H1 (cell line): Measurements from ENCODE around the gene PLPPR3. TPM values are rescaled to one million over a fixed set of nuclear protein-coding genes. Genes with fewer than 3 reads are reported as not detected.
A peak's percentile ranks its signal among the peaks of the same experiment; 100 is the strongest.

Experiments used
- CTCF ChIA-PET: fragments of 300-600 bp; sonication (Branson Sonifier 250); formaldehyde crosslinking; loops from one replicate; lab custom pipeline; 2021; ENCODE audit not compliant: partially characterized antibody; lab: Charles Lee
- POLR2A ChIA-PET: fragments of 300-600 bp; sonication (Branson Sonifier 250); formaldehyde crosslinking; loops from one replicate; lab custom pipeline; 2021; ENCODE audit warnings: inconsistent platforms; ENCODE audit not compliant: partially characterized antibody; lab: Charles Lee
- DNase-seq, 2 experiments: peaks; one replicate each; pipeline versions ENCODE4 v3.0.0 to v3.0.0-alpha.2; 2010 to 2022; ENCODE audit warnings: low spot score in 2 of 2, low read depth in 1 of 2, mixed read lengths in 1 of 2
- FAIRE-seq: peaks from 2 replicates; lab custom pipeline; 2011; peaks lifted over from hg19 to GRCh38; lab: Jason Lieb, UNC
- H2AFZ ChIP-seq: 2 replicates; pipeline ENCODE4 v1.8.1; 2012; ENCODE audit warnings: low read length, inconsistent platforms
- H2AK5ac ChIP-seq: 2 replicates; pipeline ENCODE4 v1.6.1; 2013; ENCODE audit warnings: low read depth, low read length
- H2BK120ac ChIP-seq: replicated peaks from 2 replicates; pipeline ENCODE3; 2013; ENCODE audit warnings: low read depth, low read length, inconsistent platforms
- H2BK12ac ChIP-seq: 2 replicates; pipeline ENCODE4 v1.6.1; 2013; ENCODE audit warnings: low read depth, low read length
- H2BK15ac ChIP-seq: 2 replicates; pipeline ENCODE4 v1.6.1; 2013; ENCODE audit warnings: low read length
- H2BK20ac ChIP-seq: 2 replicates; pipeline ENCODE4 v1.6.1; 2013; ENCODE audit warnings: low read length
- H2BK5ac ChIP-seq: 2 replicates; pipeline ENCODE4 v1.6.1; 2013; ENCODE audit warnings: low read depth, low read length
- H3K14ac ChIP-seq: 2 replicates; pipeline ENCODE4 v1.6.1; 2013; ENCODE audit warnings: inconsistent platforms; ENCODE audit not compliant: insufficient read length
- H3K18ac ChIP-seq: 2 replicates; pipeline ENCODE4 v1.6.1; 2013; ENCODE audit warnings: low read length; ENCODE audit errors: extremely low read depth
- H3K23ac ChIP-seq: 2 replicates; pipeline ENCODE4 v1.6.1; 2013; ENCODE audit warnings: inconsistent platforms; ENCODE audit not compliant: insufficient read length
- H3K23me2 ChIP-seq: 2 replicates; pipeline ENCODE4 v1.6.1; 2013; ENCODE audit warnings: low read depth, low read length
- H3K27ac ChIP-seq: 2 replicates; pipeline ENCODE4 v1.6.1; 2011; ENCODE audit warnings: low read depth, low read length, inconsistent platforms
- H3K27me3 ChIP-seq, 4 experiments: replicated peaks in 1 of 4; 1 replicate in 1 of 4; 2 replicates in 3 of 4; pipeline versions ENCODE4 v1.6.1 to v1.8.1; 2011 to 2013; ENCODE audit warnings: low read length in 3 of 4, mild to moderate bottlenecking in 3 of 4, inconsistent platforms in 2 of 4, mixed read lengths in 2 of 4, moderate library complexity in 1 of 4; ENCODE audit not compliant: control insufficient read depth in 3 of 4, insufficient read depth in 3 of 4; ENCODE audit errors: extremely low read depth in 1 of 4
- H3K36me3 ChIP-seq, 4 experiments: 2 replicates each; pipeline versions ENCODE4 v1.6.1 to v1.8.1; 2011 to 2013; ENCODE audit warnings: mild to moderate bottlenecking in 4 of 4, low read length in 3 of 4, moderate library complexity in 2 of 4, control low read depth in 1 of 4, inconsistent platforms in 1 of 4; ENCODE audit not compliant: insufficient read depth in 4 of 4, control insufficient read depth in 2 of 4
- H3K4ac ChIP-seq: replicated peaks from 2 replicates; pipeline ENCODE3; 2013; ENCODE audit warnings: low read length, low read depth, mixed read lengths, inconsistent platforms; ENCODE audit not compliant: insufficient read length
- H3K4me1 ChIP-seq, 4 experiments: replicated peaks in 1 of 4; 1 replicate in 1 of 4; 2 replicates in 3 of 4; pipeline versions ENCODE4 v1.6.1 to v1.8.1; 2011 to 2013; ENCODE audit warnings: low read length in 3 of 4, inconsistent platforms in 2 of 4, mixed read lengths in 1 of 4; ENCODE audit not compliant: insufficient read depth in 4 of 4, control insufficient read depth in 3 of 4
- H3K4me2 ChIP-seq, 2 experiments: 2 replicates each; pipeline versions ENCODE4 v1.6.1 to v1.8.1; 2011 to 2013; ENCODE audit warnings: low read depth in 2 of 2, low read length in 2 of 2, control low read depth in 1 of 2, inconsistent platforms in 1 of 2, mild to moderate bottlenecking in 1 of 2; ENCODE audit not compliant: insufficient read depth in 1 of 2
- H3K4me3 ChIP-seq, 4 experiments: fragments of 200-600, 300-600 bp in 1 of 4; sonication (generic), shearing (Covaris generic), sonication (Bioruptor Twin) in 1 of 4; 2 replicates each; pipeline versions ENCODE4 v1.5.1 to v1.8.1; 2011 to 2016; ENCODE audit warnings: low read length in 4 of 4, low read depth in 3 of 4, control low read depth in 2 of 4, inconsistent platforms in 2 of 4, mild to moderate bottlenecking in 2 of 4, mixed read lengths in 1 of 4, moderate library complexity in 1 of 4; ENCODE audit not compliant: insufficient read depth in 2 of 4; ENCODE audit errors: extremely low read depth in 1 of 4
- H3K56ac ChIP-seq: replicated peaks from 2 replicates; pipeline ENCODE3; 2013; ENCODE audit warnings: low read depth, mild to moderate bottlenecking, mixed read lengths, low read length, inconsistent platforms; ENCODE audit not compliant: insufficient read length
- H3K79me1 ChIP-seq: 2 replicates; pipeline ENCODE4 v1.6.1; 2013; ENCODE audit warnings: low read depth, low read length, control low read depth
- H3K79me2 ChIP-seq, 2 experiments: 2 replicates each; pipeline versions ENCODE4 v1.6.1 to v1.8.1; 2012 to 2013; ENCODE audit warnings: low read length in 2 of 2, mild to moderate bottlenecking in 2 of 2, inconsistent platforms in 1 of 2; ENCODE audit not compliant: insufficient read depth in 2 of 2, control insufficient read depth in 1 of 2
- H3K9ac ChIP-seq, 4 experiments: replicated peaks in 1 of 4; 1 replicate in 1 of 4; 2 replicates in 3 of 4; pipeline versions ENCODE4 v1.6.1 to v1.8.1; 2011 to 2013; ENCODE audit warnings: low read depth in 3 of 4, low read length in 3 of 4, control low read depth in 2 of 4, mild to moderate bottlenecking in 2 of 4, moderate library complexity in 2 of 4, inconsistent platforms in 1 of 4; ENCODE audit errors: extremely low read depth in 1 of 4
- H3K9me3 ChIP-seq, 2 experiments: 2 replicates each; pipeline versions ENCODE4 v1.6.1 to v1.8.1; 2012 to 2013; ENCODE audit warnings: mild to moderate bottlenecking in 2 of 2, moderate library complexity in 2 of 2, control low read depth in 1 of 2, inconsistent platforms in 1 of 2, low read depth in 1 of 2, low read length in 1 of 2, mixed read lengths in 1 of 2; ENCODE audit not compliant: insufficient read depth in 2 of 2
- H4K20me1 ChIP-seq, 2 experiments: replicated peaks in 1 of 2; 2 replicates each; pipeline versions ENCODE3 to v1.8.1; 2011 to 2013; ENCODE audit warnings: inconsistent platforms in 2 of 2, low read length in 2 of 2, mild to moderate bottlenecking in 1 of 2; ENCODE audit not compliant: insufficient read depth in 2 of 2, control insufficient read depth in 1 of 2
- H4K5ac ChIP-seq: 2 replicates; pipeline ENCODE4 v1.6.1; 2013; ENCODE audit warnings: low read length, low read depth, mixed read lengths, inconsistent platforms; ENCODE audit not compliant: insufficient read length
- H4K8ac ChIP-seq: 2 replicates; pipeline ENCODE4 v1.8.0; 2013; ENCODE audit warnings: mild to moderate bottlenecking, moderate library complexity, low read length, inconsistent platforms; ENCODE audit not compliant: insufficient read depth; ENCODE audit errors: extremely low read depth
- H4K91ac ChIP-seq: replicated peaks from 2 replicates; pipeline ENCODE3; 2013; ENCODE audit warnings: low read length, mixed read lengths, inconsistent platforms; ENCODE audit not compliant: insufficient read length
- BCL11A ChIP-seq, 2 experiments: IDR thresholded peaks; one replicate each; pipeline ENCODE4 v1.6.1; 2011; ENCODE audit warnings: low read depth in 2 of 2, low read length in 2 of 2, mild to moderate bottlenecking in 2 of 2
- EGR1 ChIP-seq: IDR thresholded peaks from 2 replicates; pipeline ENCODE4 v1.6.1; 2011; ENCODE audit warnings: low read depth, low read length, borderline replicate concordance
- KDM5A ChIP-seq: fragments of 200-600 bp; IDR thresholded peaks from 2 replicates; pipeline ENCODE4 v1.7.1; 2012; ENCODE audit warnings: mild to moderate bottlenecking, low read length, inconsistent platforms, mixed read lengths
- PHF8 ChIP-seq: fragments of 200-600 bp; sonication (generic); conservative IDR thresholded peaks from 2 replicates; pipeline ENCODE4 v1.7.1; 2012; ENCODE audit warnings: low read depth, mild to moderate bottlenecking, inconsistent platforms, low read length, moderate library complexity
- POLR2AphosphoS5 ChIP-seq: IDR thresholded peaks from 2 replicates; pipeline ENCODE4 v1.6.1; 2011; ENCODE audit warnings: low read depth, low read length
- SIRT6 ChIP-seq: IDR thresholded peaks from one replicate; pipeline ENCODE4 v1.7.1; 2012; ENCODE audit warnings: low read length, inconsistent platforms
- TAF1 ChIP-seq: IDR thresholded peaks from 2 replicates; pipeline ENCODE4 v1.6.1; 2011; ENCODE audit warnings: mild to moderate bottlenecking, low read depth, low read length
- WGBS, 2 experiments: shearing (Covaris generic) in 1 of 2; methylation state at CpG; one replicate each; pipeline versions ENCODE4 v1.1.6 to v1.1.7; 2013 to 2015; ENCODE audit warnings: low lambda C conversion rate in 2 of 2, mixed read lengths in 2 of 2, inconsistent platforms in 1 of 2, low coverage in 1 of 2, missing lambda C conversion rate in 1 of 2; ENCODE audit not compliant: insufficient replicate concordance in 2 of 2, insufficient coverage in 1 of 2, insufficient read length in 1 of 2; ENCODE audit errors: extremely low coverage in 1 of 2, missing lambda C conversion rate in 1 of 2; 5-methylcytosine and 5-hydroxymethylcytosine counted together
- polyA plus RNA-seq, 7 experiments: library from polyadenylated mRNA; depleted of rRNA in 3 of 7; stranded (reverse) in 5 of 7; unstranded in 2 of 7; fragments of >200 nt in 5 of 7; fragments of 200-250 nt in 2 of 7; gene quantifications; 1 replicate in 5 of 7; 2 replicates in 1 of 7; 4 replicates in 1 of 7; pipeline versions ENCODE4 v1.2.1 to v1.2.3, GENCODE V29; 2011 to 2013; ENCODE audit warnings: missing spikeins in 2 of 7, mixed read lengths in 2 of 7
- total RNA-seq: library from RNA; stranded (reverse); fragmentation: NEBNext Ultra II Directional; extraction: Animal tissue kit (Norgen Biotek cat#: 25700); gene quantifications from 2 replicates; pipeline ENCODE4 v1.2.1, GENCODE V29; 2021

The PLPPR3 gene
- total and polyA plus RNA-seq, 2 of the 8 experiments (the other 6 are each of a cell fraction or from before 2014, with no cell fraction given) = 71.7 to 76.4 TPM

DNA sequence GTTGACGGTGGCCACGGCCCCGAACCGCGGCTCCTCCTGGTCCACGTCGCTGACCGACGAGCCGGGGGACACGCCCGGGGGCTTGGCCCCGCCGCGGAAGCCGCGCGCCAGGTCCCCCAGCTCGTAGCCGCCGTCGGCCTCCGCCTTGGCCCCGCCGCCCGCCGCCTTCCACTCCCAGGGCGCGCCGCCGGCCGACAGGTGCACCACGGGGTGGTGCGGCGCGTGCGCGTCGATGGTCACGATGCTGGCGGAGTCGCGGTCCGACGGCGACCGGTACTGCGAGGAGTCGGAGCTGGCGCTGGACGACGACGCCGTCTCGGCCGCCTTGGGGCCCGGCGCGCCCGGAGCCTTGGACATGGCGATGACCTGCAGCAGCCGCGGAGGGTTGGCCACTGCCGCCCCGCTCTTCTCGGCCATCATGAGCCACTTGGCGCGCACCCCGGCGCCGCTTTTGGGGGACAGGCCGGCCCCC, 9.0 kb downstream of the PLPPR3 start:
- 0 out of 2 replicates have a peak, but pooled peaks have one; percentile 24 for TF ChIP-seq EGR1
- TF ChIP-seq KDM5A = no peak
- no peak for TF ChIP-seq TAF1
- TF ChIP-seq PHF8 = no peak
- peak; percentile 79 for TF ChIP-seq POLR2AphosphoS5
- no peak for TF ChIP-seq SIRT6
- no peak for TF ChIP-seq BCL11A (IDR thresholded peaks at IDR 0.05; ENCODE audit: low read depth in 2 of 2, low read length in 2 of 2)
- CTCF ChIA-PET = interaction anchor here (0.5 to 1.2 kb wide), 2 partner anchors 9 to 44 kb away, joined by 3 to 4 read pairs; no protein-coding TSS in a partner anchor

More for the DNA sequence above, 9.0 kb downstream of the PLPPR3 start:
- Histone ChIP-seq H4K8ac (no peak overlapping the region), H3K23me2 (peaks cover 12% of the 10 kb centered on the region; the same call in 1 of the 2 replicates), H3K4ac (no peak overlapping the region), H2AK5ac (no peak overlapping the region), H2AFZ (no peak overlapping the region), H3K4me1 (no peaks in the 10 kb centered on the region), H3K27ac (no peak overlapping the region), H3K36me3 (peaks cover 25 to 74% (median 41%) of the 10 kb centered on the region in 4 experiments), H3K4me3 (no peak overlapping the region), H4K20me1 (peaks cover 9 to 31% of the 10 kb centered on the region in 2 experiments), H2BK5ac (no peak overlapping the region), H2BK12ac (no peak overlapping the region), H4K5ac (no peak overlapping the region), H3K14ac (no peak overlapping the region), H2BK15ac (no peak overlapping the region), H3K9me3 (no peaks in the 10 kb centered on the region), H3K23ac (no peak overlapping the region), H2BK120ac (no peak overlapping the region), H3K9ac (no peak overlapping the region), H3K56ac (no peak overlapping the region), H3K79me1 (no peaks in the 10 kb centered on the region; the same call in 1 of the 2 replicates), H3K79me2 (peaks cover 0 to 6% of the 10 kb centered on the region in 2 experiments; a peak in 2 of 4 replicates), H3K4me2 (no peak overlapping the region), H3K18ac (no peak overlapping the region), H4K91ac (no peak overlapping the region), H3K27me3 (no peaks in the 10 kb centered on the region), H2BK20ac (no peak overlapping the region)
- DNase-seq = peak in 1 of 2 experiments; percentile 63
- 98% methylated on average over 8 of the region's 72 CpGs; no CpG with 5 or more reads in 1 of the 2 experiments for WGBS, 2 experiments
- no peak for FAIRE-seq
- POLR2A ChIA-PET = interaction anchor here (0.7 to 4.0 kb wide), 17 partner anchors 8 to 274 kb away, joined by 3 to 240 read pairs (median 4); partner anchors contain the start of genes CFD and PTBP1
